ENCODE results near the gene CHD5. TPM values are rescaled to one million over a fixed set of nuclear protein-coding genes. Genes with fewer than 3 reads are reported as not detected.

Gene CHD5
- total and polyA plus RNA-seq, 2 of the 13 experiments (the other 11 are each of a cell fraction or from before 2014, with no cell fraction given): 0.02 to 0.21 TPM

- TF ChIP-seq ARID4A (CRISPR knock-in tag; IDR thresholded peaks at IDR 0.05; ENCODE audit: borderline replicate concordance) (no peak), ZNF180 (CRISPR knock-in tag; IDR thresholded peaks at IDR 0.05; ENCODE audit: borderline replicate concordance, low read depth) (no peak), GABPB1 (CRISPR knock-in tag; IDR thresholded peaks at IDR 0.05) (peak; percentile 31; the same call in 1 of the 2 replicates), SKI (IDR thresholded peaks at IDR 0.05; ENCODE audit: partially characterized antibody) (no peak), ONECUT2 (CRISPR knock-in tag; IDR thresholded peaks at IDR 0.05) (no peak), HDAC1 (CRISPR knock-in tag; IDR thresholded peaks at IDR 0.05) (no peak), ZNF569 (CRISPR knock-in tag; IDR thresholded peaks at IDR 0.05; ENCODE audit: borderline replicate concordance) (no peak), ZNF292 (CRISPR knock-in tag; IDR thresholded peaks at IDR 0.05; ENCODE audit: borderline replicate concordance, low read depth) (no peak), TBP (CRISPR knock-in tag; IDR thresholded peaks at IDR 0.05) (no peak)
Observed at GRCh38 chr1:6127587-6128163, 52.4 kb downstream of the CHD5 start (continued).

All from HepG2 (cell line).